HG03469 (cell line): Measurements from ENCODE around the gene THTPA.
"Not testable (repeated sequence)": the region's sequence is repeated elsewhere in the genome, so short reads cannot be mapped to it uniquely, and the experiment has no call there.

Experiments used
- ATAC-seq: cut with Tn5 transposase; IDR thresholded peaks from one replicate; pipeline ENCODE4 v1.9.1; 2021; ENCODE audit warnings: mild to moderate bottlenecking, moderate library complexity, moderate number of reproducible peaks; ENCODE audit not compliant: unreplicated experiment

THTPA gene

DNA sequence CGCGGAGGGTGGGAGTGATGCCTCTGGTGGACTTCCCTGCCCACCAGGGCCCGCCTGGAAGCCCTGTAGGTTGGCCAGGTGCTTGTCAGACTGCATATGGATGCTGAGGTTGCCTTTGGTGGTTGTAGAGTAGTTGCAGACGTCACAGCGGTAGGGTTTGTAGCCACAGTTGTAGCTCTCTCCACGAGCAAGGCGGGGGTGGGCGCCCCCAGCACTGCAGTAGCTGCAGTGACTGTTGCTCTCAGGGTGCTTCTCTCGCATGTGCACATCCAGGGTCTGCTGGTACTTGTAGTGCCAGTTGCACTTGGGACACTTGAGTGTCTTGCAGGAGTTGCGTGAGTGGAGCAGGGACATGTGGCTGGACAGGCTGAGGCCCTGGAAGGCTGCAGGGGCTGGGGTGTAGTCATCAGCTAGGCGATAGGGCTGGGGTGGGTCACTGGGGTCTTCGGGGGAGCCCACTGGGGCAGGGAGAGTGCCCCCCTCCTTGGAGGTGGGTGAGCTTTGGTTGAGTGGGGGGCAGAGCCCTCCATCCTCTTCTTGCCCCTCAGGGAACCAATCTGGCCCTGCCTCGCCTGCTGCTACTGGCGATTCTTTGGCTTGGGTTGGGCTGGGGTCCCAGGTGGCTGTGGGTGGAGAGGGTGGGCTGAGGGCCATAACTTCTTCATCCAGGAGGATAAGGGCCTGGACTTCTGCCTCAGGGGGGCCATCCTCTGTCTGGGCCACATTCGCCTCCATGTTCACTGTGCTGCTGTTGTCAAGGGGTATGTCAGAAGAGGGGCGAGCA is 22.2 kb upstream of the THTPA start:
- no peak for ATAC-seq

DNA sequence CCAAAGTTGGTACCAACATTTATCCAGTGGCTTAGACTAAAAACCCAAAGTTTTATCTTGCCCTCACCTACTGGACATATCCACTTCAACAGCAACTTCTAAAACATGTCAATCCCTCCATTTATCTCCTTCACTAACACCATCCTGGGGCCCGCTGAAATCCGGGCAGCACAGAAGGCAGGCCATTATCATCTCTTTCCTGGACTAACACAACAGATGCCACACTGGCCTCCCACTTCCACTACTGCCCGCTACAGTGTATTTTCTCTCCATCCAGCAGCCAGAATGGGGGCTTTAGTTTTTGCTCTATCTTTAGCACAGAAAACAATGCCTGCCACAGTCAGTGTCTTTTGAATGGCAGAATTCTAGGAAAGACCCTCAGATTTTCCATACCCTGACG is 20.1 kb upstream of the THTPA start:
- ATAC-seq: no peak

DNA sequence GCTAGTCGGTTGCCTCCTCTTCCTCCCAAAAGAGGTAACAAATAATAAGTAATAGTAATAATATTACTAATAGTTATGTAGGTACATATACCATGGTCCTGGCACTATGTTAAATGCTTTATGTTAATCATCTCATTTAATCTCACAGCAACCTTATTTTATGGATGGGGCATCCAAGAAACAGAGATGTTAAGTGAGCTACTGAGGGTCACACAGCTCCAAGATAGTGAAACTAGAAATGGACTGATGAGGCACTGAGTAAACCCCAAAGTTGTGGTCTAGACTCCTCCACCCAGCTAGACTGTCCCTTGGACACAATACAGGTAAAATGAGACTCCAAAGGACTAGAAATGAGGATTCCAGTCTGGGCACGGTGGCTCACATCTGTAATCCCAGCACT is 19.6 kb upstream of the THTPA start:
- ATAC-seq: no peak

DNA sequence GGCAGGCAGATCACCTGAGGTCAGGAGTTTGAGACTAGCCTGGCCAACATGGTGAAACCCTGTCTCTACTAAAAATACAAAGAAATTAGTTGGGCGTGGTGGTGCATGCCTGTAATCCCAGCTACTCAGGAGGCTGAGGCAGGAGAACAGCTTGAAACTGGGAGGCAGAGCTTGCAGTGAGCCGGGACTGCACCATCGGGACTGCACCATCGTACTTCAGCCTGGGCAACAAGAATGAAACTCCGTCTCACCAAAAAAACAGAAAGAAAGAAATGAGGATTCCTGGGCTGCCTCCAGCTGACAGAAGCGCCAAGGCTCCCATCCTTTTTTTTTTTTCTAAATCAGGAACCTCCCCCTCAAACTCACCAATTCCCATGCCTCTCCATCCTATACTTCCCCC is 19.2 kb upstream of the THTPA start:
- not testable (repeated sequence) for ATAC-seq

DNA sequence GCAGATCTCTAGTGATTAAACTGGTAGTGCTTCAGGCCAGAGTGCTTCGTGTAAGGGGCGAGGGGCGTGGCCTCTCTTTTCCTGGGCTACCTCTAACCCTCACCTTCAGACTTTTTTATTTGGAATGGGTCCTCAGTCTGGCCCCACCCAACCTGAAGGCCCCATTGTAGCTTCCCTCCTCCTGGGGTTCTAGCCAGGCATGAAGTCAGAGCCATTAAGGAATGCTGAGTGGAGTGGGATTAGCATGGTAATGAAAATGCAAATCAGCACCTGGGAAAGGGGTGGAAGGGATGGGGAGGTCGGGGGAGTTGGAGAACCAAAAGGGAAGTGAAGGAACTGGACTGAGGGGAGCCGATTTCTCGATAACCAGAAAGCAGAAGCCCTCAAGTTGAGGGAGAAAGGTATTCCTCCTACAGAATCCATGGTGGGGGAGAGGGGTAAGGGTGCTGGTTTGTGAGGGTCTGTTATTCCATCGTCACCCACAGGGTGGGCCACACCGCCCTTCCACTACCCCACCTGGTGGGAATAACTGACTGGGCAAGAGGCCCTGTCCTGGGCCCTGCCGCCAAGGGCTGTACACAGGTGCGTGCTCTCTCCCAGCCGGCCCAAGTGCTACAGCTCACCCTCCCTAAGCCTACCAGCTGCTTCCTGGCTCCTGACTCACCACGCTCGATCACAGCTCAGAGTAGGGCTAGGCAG is 18.6 kb upstream of the THTPA start:
- no peak for ATAC-seq

DNA sequence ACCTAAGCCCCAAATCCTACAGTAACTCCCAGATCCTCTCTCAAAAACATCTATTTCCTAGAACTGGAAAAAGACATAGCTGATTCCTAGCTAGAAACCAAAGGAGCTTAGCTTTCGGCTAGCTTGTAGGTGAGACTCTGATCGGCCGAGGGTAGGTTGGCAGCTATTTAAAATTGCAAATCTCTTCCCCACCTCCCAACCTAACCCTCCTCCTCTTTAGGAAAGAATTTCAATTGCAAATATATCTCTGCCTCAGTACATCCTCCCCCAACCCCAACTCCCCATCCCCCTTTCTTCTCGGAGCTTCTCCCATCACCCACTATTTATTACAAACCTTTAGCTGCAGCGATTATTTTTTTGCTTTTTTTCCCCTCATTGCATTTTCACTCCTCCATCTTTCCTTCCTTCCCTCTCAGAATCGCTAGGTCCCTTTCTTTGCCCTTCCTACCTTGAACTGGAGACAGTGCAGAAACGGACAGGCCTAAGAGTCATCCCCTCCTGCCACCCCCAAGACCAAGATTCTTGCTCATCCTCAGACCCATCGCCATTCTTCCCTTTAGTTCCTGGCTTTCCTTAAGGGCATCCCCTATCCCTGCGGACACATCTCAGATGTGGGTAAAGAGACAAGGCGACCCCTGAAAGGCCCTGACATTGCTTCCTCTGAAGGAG is 17.9 kb upstream of the THTPA start:
- ATAC-seq: no peak

DNA sequence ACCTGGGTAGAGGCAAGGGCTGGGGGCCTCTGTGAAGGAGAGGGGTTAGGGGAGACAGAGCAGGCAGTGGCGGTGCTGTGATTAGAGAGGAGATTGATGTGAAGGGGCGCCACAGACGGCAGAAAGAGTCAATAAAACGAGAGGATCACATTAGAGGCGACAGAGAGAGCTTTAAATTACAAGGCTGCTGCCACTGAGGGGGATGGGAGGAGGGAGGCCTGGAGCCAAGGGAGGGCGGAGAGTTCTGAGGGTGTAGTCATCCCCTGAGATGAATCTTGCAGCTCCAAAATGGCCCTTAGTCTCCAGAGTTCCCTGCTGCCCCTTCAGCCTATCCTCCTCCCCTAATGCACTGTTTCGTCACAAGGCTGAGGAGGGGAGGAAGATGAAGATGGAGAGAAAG is 17.3 kb upstream of the THTPA start:
- ATAC-seq: no peak

DNA sequence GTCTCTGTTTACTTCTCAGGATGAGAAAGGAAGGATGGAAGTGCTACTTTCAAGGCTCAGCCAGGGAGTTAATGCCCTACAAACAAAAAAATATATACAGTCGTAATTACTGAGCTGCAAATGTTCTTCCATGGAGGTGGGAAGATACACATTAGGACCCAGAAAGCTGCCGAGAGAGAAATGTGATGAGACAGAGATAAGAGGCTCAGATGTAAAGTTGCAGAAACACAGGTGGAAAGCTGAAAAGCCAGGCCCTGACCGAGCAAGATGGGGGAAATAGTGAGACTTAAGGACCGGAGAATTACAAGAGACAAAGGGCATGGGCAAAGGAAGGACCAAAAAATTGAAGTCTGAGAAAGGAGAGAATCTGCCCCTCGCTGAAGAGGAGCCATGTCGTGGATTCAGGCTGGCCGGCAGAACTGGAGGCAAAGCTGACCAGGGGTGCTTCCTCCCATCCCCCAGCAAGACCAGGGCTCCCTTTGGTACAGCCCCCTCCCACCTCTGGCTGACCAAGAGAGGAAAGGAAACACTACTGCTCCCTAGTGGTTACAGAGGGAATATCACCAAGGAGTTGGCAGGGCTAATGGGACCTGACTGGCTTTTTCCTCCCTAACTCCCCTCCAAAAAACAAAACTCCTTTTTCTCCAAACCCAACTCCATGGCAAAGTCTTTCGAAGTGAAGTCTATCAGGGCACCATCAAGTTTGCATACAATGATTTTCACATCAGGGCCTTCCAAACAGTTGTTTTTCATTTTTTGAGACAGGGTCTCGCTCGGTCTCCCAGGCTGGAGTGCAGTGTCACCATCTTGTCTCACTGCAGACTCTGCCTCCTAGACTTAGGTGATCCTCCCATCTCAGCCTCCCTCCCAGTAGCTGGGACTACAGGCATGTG is 16.6 kb upstream of the THTPA start:
- ATAC-seq: no peak

DNA sequence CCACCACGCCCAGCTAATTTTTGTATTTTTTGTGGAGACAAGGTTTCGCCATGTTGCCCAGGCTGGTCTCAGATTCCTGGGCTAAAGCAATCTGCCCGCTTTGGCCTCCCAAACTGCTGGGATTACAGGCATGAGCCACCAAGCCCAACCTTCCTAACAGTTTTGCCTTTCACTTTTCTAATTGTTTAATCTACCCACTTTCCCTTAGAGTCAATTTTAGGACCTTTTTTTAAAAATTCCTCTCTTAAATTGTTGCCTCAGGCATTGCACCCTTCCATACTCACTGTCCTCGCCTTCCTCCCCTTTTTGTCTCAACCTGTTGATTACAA is 16.0 kb upstream of the THTPA start:
- no peak for ATAC-seq

DNA sequence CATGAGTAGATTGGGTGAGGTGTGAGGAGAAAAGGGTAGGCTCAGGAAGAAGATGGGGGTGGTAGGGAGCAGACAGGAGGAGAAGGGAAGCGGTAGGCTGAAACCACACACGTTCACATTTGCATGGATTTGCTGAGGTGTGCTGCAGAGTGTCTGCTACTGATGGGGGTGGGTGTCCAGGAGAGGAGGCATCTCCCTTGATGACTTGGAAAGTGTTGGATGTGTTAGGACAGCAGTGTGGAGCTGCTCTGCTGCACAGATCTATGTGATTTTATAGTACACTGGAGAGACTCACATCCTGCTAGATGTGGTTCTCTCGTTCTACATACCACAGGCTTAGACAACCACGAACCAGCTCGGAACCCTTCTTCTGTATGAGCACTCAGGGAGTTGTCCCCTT is 13.8 kb upstream of the THTPA start:
- no peak for ATAC-seq

DNA sequence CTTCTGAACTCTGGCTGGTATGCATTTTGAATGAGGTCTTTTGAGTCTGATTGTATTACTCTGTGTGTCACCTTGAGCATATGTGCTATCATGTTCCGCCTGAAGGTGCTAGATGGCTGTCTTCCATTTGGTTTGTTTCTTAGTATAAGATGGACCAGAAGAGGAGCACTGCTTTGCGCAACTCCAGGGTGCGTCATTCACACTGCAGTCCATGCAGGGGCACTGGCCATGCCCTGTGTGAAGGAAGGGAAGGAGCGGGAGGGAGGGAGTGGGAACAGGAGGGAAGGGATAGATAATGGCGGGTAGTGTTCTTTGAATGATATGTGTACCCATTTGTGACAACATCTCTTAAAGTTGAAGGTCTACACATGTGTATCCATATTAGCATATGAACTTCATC is 12.7 kb upstream of the THTPA start:
- ATAC-seq: no peak

DNA sequence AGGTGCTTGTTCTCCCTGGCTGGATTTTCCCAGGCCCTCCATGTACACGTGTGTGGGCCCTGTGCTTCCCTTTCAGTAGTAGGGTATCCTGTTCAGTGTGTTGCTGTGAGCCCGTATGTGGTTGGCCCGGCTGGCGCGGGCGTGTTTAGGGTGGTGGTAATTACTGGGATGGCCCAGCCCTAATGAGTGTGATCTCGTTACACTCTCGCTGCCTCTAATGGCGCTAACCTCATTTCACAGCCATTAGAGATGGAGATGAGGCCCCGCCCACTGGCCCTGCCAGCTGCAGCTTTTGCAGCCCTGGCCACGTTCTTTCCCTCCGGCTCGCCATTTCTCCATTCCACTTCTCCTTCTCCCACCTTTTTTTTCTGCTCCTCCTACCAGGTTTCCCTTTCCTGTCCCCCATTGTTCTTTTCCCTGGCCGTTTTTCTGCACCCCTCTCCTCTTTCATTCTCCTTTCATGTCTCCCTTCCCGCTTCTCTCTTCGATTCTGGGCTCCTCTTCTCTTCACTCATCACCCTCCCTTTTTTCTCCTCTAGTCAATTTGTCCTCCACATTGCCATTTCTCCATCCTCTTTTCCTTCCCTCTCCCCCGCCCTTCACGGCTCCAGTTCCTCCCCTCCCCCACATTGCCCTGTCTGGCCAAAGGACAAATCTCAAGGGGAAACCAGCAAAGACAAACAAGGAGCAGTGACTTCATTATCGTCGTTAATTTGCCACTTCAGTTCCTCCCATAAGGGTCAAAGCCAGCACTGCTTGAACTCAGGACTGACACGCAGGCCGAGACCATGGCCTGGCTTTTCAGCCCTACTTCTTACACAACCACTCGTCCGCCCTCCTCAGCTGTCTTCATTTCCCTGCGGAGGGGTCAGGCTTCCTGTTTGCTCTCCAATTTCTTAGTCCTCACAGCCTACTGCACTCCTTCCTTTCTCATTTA is 11.3 kb upstream of the THTPA start:
- ATAC-seq: no peak

DNA sequence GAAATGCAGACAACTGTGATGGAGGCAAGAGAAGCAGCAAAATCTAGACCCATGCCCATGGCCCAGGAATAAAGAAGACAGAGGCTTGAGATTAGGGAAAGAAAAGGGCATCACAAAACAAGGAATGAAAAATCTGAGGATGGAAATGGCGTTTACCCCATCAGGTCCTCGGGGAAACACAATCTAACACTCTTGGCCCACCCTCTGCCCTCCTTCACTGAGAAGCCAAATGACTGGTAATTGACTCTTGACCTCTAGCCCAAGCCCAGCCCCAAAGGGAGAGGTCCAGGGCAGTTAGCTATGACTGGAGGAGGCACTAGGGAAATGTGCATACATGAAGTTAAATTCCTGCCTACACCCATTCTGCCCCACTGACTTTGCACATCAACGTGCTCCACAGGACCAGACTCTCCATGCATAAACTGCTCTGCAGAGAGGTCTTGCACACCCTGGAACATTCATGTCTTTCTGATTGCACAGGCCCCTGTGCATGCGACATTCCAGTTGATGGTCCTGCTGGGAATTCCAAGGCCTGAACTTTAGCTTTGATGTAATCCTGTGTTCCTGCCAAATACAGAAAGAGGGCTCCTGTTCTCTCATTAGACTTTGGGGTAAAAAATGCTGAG is 10.2 kb upstream of the THTPA start:
- no peak for ATAC-seq

DNA sequence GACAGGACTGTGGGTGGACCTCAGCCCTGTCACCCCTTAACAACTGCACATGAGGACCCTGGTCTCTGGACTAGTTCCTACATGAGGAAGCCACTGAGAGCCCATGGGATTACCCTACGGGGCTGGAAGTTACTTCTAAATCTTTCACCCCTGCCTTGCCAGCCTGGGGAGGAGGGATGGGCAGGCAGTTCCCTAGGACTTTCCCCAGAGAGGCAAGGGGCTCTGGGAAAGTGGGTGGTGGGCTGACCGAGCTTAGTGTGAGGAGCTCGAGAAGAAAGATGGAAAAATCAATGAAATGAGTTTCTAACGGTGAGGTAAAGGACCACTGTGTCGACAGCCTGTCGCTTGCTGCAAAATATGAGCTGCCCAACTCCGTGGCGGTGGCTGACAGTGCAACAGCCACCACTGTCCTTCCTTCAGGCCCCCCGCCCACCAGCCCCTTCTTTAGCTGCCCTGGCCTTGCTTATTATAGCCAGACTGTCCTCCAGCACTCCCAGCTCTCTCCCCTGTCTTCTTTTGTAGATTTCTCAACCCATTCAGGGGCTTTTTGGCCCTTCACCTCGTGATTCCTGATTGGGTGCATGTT is 9.5 kb upstream of the THTPA start:
- no peak for ATAC-seq

DNA sequence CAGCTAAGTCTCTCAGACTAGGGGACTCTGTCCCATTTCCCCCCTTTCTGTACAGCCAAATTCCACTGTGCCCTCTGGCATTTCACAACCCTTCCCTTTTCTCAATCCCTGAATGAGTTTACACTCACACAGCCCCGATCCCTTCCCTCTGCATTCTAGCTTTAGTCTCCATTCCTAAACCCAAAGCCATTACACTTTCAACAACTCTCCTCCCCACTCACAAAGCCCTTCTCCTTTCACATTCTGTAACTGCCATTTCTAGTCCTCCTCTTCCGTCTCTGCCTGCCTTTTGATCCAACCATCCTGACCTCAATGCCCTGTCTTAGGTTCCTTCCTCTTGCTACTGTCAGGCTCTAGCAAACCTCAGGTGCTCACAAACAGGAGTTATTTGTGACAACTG is 8.1 kb upstream of the THTPA start:
- no peak for ATAC-seq

DNA sequence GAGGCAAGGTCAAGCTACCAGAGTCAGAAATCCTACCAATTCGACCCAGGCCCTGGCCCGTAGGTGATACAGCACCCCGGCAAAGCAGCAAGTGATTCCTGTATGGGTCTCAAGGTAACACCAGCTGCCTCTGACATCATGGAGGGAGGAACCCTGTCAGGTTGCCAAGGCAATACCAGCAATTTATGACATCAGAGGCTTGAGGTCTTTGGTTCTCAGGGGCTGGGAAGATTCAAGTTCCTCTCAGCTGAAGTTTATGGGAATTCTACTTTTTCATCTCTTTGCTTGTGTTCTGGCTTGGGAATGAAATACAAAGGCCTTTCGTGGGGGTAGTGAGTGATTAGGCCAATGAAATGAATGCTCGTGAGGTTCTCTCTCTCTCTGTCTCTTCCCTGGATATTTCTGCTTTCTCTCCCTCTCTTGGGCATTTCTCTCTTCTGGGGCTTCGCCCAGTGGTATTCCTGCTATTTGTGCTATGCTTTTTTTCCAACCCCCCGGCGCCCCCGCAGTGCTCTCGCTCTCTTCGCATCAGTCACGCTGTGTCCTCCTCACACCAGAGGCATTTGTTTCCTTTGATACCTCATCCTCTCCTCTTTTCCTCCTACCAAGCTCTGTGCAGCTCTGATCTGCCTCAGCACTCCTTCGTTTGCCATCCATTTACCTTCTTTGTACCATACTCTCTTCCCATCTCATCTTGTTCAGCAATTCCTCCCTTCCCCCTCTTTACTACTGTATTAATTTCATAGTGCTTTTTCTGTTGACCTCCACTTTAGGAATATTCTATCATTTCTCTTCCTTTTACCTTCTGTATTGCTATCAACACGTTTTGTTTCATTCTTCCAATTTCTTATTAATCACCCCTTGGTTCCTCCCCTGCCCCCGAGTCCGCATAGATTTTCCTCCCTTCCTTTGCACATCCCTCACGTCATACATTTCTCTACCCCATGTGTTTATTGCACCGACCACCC is 7.4 kb upstream of the THTPA start:
- no peak for ATAC-seq

DNA sequence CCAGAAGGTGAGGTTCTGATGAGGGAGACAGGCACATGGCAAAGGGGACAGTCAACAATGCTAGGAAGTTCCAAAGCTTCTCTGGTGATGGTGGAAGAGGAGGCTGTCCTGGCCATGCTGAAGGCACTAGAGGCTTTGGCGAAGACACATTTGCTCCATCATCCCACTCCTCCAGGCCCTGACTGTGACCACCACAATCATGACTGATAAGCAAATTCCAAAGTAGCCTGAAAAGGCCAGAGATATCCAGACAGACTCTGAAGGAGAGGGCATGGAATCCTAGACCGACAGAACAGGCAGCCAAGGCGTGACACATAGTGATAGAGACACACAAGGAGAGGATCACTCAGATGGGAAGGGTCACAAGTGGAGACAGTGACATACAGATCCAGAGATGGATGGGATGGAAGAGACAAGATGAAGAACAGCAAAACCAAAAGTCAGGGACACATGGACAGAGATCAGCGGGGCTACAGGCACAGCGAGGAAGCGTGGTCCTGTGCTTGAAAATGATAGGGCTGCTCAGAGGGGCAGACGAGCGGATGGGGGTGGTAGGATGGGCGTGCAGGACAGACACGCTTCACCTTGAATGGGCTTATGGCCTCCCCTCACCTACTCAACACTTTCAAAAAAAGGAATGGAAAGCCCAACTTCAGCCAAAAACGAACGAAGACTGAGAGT is 5.8 kb upstream of the THTPA start:
- ATAC-seq: no peak
